SJCRH30 (cell line): ENCODE results near the gene CALML3. TPM values are rescaled to one million over a fixed set of nuclear protein-coding genes. Genes with fewer than 3 reads are reported as not detected.

Source experiments
- DNase-seq, 2 experiments: peaks; one replicate each; pipeline ENCODE4 v3.0.0-alpha.2; 2015 to 2020
- H3K27ac ChIP-seq: fragments of 250-450 bp; sonication (Bioruptor Pico); 2 replicates; pipeline ENCODE4 v1.5.1; 2020; ENCODE audit warnings: mild to moderate bottlenecking, moderate library complexity
- H3K27me3 ChIP-seq: fragments of 250-450 bp; sonication (Bioruptor Pico); 2 replicates; pipeline ENCODE4 v1.5.1; 2020; ENCODE audit warnings: mild to moderate bottlenecking, moderate library complexity
- H3K36me3 ChIP-seq: fragments of 250-450 bp; sonication (Bioruptor Pico); 2 replicates; pipeline ENCODE4 v1.5.1; 2020; ENCODE audit warnings: mild to moderate bottlenecking, moderate library complexity
- H3K4me1 ChIP-seq: fragments of 250-450 bp; sonication (Bioruptor Pico); 2 replicates; pipeline ENCODE4 v1.5.1; 2020; ENCODE audit warnings: mild to moderate bottlenecking, moderate library complexity
- H3K4me3 ChIP-seq: fragments of 250-450 bp; sonication (Bioruptor Pico); 2 replicates; pipeline ENCODE4 v1.5.1; 2020; ENCODE audit warnings: mild to moderate bottlenecking, moderate library complexity
- H3K9me3 ChIP-seq: fragments of 250-450 bp; sonication (Bioruptor Pico); replicated peaks from 2 replicates; pipeline ENCODE4 v1.5.1; 2020; ENCODE audit warnings: mild to moderate bottlenecking, moderate library complexity
- total RNA-seq: library from RNA; depleted of rRNA; stranded (reverse); fragments of >200 nt; shearing (Covaris generic); gene quantifications from 2 replicates; pipeline ENCODE4 v1.2.3, GENCODE V29; 2014

CALML3 gene
- total RNA-seq, 1 experiment from 2014 or later: not detected

DNA sequence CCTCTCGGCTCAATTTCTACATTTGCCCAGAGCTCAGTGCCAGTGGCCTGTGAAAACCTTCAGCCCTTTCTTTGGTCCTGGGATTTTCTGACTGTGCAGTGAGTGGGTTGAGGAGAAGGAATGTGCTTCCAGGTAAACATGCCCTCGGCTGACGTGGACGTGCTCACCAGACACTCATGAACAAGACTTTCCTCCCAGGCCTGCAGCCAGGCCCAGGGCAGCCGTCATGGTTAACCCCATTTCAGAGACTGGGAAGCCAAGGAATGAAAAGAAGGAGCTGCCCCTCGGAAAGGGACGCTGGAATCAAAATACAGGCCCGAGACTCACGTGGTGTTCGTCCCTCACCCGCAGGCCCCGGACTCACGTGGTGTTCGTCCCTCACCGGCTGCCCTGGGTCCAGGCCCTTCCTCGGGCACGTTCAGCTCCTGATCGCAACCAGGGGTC, 16.6 kb upstream of the CALML3 start:
- Histone ChIP-seq H3K9me3 (no peaks in the 10 kb centered on the region), H3K27ac (no peak overlapping the region), H3K4me1 (no peaks in the 10 kb centered on the region), H3K4me3 (no peak overlapping the region), H3K27me3 (no peaks in the 10 kb centered on the region), H3K36me3 (no peaks in the 10 kb centered on the region)
- DNase-seq: no peak

DNA sequence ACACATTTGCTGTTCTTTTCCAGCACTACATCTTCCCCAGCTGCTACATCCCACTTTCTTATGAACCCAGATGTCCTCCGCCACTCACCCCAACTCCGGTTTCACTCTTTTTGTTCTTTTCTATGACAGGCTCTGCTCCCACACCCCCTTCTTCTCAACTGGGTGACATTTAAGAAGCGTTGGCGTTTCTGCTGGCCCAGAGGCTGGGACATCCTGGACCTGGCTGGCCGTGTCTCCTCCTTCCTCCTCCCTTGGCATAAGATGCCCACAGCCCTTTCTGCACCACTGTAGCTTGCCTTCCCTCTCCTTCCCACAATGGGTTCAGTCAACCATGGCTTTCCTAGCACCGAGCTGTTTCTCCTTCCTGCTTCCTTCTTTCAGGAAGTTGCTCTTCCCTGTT, 16.0 kb upstream of the CALML3 start:
- Histone ChIP-seq H3K27me3 (no peaks in the 10 kb centered on the region), H3K36me3 (no peaks in the 10 kb centered on the region), H3K4me3 (no peak overlapping the region), H3K9me3 (no peaks in the 10 kb centered on the region), H3K4me1 (no peaks in the 10 kb centered on the region), H3K27ac (no peak overlapping the region)
- no peak for DNase-seq

DNA sequence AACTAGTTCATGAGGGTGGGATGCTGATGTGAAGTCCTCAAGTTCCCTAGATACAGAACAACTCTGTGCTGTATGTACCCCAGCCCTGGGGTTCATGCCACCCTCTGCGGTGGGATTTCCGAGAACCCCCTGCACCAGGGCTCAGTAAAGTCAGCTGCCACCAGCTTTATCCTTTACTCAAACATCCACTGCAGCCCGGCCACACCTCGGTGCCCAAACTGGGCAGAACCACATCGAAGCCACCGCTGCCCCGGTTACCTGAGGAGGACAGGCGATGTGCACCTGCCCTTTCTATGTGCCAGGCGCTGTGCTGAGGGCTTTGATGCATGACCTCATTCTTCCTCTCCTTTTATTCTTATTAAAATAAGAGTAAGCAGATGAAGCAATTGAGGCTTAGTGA, 15.5 kb upstream of the CALML3 start:
- H3K36me3 ChIP-seq: no peaks in the 10 kb centered on the region
- no peak overlapping the region for H3K27ac ChIP-seq
- H3K9me3 ChIP-seq: no peaks in the 10 kb centered on the region
- H3K4me3 ChIP-seq: no peak overlapping the region
- no peaks in the 10 kb centered on the region for H3K27me3 ChIP-seq
- no peak for DNase-seq
- H3K4me1 ChIP-seq: no peaks in the 10 kb centered on the region

DNA sequence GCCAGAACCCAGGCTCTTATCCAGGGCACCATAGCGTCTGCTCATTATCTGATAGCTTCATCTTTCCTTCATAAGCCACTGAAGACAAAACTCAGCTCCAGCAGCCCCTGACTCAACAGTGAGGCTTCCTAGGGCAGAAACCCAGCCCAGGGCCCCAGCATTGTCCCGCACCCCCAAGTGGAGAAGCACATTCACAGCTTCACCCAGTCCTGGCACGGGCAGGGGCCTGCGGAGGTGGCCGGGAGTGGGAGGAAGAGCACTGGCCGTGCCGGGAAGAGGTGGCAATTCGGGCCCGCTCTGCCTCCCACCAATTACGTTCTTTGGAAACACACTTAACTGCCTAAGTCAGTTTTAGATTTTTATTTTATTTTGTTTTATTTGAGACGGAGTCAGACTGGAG, 15.1 kb upstream of the CALML3 start:
- H3K36me3 ChIP-seq: no peaks in the 10 kb centered on the region
- no peaks in the 10 kb centered on the region for H3K4me1 ChIP-seq
- no peaks in the 10 kb centered on the region for H3K27me3 ChIP-seq
- H3K27ac ChIP-seq: no peak overlapping the region
- no peak overlapping the region for H3K4me3 ChIP-seq
- no peak for DNase-seq
- no peaks in the 10 kb centered on the region for H3K9me3 ChIP-seq

DNA sequence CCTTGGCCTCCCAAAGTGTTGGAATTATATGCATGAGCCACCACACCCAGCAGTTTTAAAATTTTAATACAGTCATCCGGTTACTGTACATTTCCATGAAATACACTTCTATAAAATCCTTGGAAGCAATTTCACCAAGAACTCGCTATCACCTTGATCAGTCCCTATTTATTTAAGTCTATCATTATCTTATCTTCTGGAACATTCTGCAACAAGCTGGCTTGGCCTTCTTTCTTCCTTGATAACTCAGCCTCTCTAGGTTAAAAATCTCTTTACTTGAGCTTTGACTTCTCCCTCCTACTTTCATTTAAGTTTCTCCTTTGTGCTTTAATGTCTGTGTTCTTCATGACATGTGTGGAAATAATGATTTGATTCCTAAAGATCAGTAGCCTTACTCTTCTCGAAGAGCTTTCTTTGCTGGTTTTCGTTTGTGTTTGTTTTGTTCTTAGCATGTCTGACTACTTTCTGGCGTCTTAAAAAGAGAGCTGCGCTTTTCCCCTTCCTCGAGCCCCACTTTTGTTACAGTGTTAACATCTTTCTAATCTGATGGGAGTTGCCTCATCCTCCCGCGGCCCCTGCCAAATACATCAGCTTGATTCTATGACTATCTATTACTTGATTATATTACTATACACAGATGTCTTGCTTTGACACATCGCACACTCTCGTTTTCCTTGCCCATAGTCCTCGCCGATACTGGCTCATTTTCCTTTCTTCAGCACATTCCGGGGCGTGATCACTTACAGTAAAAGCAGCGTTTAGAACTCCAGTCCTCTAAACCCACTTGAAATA, 14.3 kb upstream of the CALML3 start:
- no peak overlapping the region for H3K4me3 ChIP-seq
- DNase-seq: no peak
- H3K9me3 ChIP-seq: no peaks in the 10 kb centered on the region
- no peaks in the 10 kb centered on the region for H3K27me3 ChIP-seq
- no peaks in the 10 kb centered on the region for H3K4me1 ChIP-seq
- no peaks in the 10 kb centered on the region for H3K36me3 ChIP-seq
- no peak overlapping the region for H3K27ac ChIP-seq

DNA sequence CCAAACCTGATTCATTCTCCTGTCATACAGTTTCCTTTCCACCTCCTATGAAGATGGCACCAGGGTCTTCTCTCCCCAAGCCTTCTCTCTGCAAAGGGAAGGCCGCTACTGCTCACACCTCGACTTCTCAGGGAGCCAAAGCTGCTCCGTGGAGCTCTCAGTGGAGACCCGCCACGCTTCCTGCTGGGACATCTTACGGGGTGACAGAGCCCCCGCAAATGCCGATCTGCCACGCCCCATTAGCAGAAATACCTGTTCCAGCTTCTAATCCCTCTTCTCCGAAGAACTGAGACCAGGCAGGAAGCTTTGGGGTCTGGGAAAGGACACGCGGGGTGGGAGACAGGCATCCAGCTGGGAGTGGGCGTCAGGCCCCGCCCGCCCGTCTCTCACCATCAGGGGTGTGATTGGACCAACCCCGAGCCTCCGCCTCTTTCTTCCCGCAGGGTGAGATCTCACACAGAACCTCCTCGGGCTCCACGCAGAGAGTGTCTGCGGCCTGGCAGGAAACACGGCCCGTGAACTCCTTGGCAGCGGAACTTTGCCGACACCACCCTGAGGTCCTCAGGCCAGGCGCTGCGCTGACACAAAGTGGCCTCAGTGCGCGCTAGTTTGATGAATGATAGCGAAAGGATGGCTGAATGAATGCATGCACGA, 13.4 kb upstream of the CALML3 start:
- H3K27me3 ChIP-seq: no peaks in the 10 kb centered on the region
- no peak overlapping the region for H3K4me3 ChIP-seq
- no peak for DNase-seq
- H3K4me1 ChIP-seq: no peaks in the 10 kb centered on the region
- H3K27ac ChIP-seq: no peak overlapping the region
- H3K9me3 ChIP-seq: no peaks in the 10 kb centered on the region
- no peaks in the 10 kb centered on the region for H3K36me3 ChIP-seq

DNA sequence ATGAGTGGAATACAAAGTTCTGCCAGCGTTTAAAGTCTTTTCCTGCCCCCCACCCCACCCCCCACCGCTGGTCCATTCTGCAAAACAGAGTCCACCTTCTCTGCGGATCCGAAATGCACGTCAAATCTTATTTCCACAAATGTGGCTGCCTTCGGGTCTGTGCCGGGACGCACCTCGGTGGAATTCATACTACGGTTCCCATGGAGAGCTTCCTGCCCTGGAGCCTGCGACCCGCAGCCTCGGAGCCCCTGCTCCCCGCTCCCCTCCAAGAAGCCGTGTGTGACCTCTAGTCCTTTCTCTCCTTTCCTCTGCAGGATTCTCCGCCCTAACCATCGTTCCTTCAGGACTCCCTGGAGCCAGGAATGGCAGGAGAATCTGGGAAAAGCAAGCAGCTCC, 12.9 kb upstream of the CALML3 start:
- no peaks in the 10 kb centered on the region for H3K4me1 ChIP-seq
- no peak for DNase-seq
- no peak overlapping the region for H3K27ac ChIP-seq
- no peaks in the 10 kb centered on the region for H3K36me3 ChIP-seq
- H3K9me3 ChIP-seq: no peaks in the 10 kb centered on the region
- H3K4me3 ChIP-seq: no peak overlapping the region
- H3K27me3 ChIP-seq: no peaks in the 10 kb centered on the region

DNA sequence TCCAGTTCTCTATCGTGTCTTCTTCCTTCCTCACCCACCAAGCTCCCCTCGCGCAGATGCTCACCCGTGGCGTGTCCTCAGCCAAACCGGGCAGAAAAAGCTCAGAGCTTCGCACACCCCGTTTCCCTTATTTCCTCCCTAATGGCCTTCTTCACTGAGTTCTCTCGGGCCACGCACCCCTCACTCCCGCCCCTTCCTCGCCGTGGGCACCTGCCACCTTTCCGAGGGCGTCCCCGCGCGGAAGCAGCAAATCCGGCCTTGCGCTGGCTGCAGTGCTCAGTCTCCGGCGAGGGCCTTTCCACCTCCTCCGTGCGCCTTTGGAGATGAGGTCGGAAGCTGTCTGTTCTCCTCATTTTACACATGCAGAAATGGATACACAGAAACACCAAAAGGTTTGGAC, 12.4 kb upstream of the CALML3 start:
- H3K27me3 ChIP-seq: no peaks in the 10 kb centered on the region
- DNase-seq: no peak
- no peaks in the 10 kb centered on the region for H3K36me3 ChIP-seq
- H3K27ac ChIP-seq: no peak overlapping the region
- H3K9me3 ChIP-seq: no peaks in the 10 kb centered on the region
- H3K4me1 ChIP-seq: no peaks in the 10 kb centered on the region
- no peak overlapping the region for H3K4me3 ChIP-seq

DNA sequence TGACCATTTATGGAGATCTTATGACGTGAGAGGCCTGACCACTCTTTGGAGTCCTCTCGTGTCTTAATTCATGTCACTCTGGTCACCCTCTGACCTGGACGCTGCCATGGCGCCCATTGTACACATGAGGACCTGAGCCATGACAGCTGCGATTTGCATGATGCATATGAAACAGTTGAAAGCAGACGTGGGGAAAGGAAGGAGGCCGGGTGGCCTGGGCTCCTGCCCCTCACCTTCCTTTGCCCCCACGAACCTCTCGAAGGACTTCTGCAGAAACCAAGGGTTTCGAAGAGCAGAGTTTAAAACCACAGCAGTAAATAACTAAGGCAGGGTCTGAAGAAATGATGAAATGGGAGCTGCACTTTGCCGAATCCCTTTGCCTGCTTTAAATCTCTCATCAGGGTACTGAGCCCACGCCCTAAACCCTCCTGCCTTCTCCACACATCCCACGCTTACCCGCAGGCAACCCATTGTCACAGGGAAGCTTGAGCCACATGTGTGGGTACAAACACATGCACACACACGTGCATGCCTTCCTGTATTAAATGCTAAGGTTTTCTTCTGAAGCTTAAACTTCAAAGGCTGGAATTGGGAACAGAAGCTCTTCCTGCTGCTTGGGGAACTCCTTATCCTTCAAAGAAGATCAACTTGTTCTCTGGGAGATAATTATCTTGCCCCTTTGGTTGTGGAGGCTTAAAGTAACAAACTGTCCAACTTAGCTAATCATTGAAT, 11.7 kb upstream of the CALML3 start:
- no peak for DNase-seq
- H3K4me1 ChIP-seq: no peaks in the 10 kb centered on the region
- H3K4me3 ChIP-seq: no peak overlapping the region

DNA sequence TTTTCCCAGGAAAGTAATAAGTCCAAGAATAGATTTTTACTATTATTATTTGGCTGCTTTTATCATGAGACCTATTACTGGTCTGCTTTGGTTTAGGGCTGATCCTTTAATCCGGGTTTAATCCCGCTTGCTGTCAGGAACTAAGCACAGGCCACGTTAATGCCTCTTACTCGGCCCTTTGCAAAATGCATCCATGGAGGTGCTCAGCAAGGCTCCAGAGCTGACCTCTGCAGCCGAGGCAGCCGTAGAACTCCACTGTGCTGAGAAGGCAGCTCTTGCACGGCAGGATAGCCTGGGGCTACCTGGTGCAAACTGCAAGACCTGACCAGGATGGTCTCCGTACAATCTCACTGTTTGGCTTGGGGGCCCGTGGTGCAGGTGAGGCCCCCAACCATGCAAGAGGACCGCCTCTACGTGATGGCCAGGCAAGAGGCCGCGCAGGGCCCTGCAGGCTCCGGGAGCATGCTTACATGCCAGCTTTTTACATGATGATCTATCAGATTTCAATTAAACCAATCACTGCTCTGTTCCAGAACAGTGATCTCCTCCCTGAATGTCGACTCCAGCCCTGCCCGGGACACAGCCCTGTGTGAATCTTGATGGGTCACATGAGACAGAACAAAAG, 10.4 kb upstream of the CALML3 start:
- H3K4me3 ChIP-seq: no peak overlapping the region
- no peak overlapping the region for H3K27ac ChIP-seq
- H3K36me3 ChIP-seq: no peaks in the 10 kb centered on the region
- no peaks in the 10 kb centered on the region for H3K27me3 ChIP-seq
- no peak for DNase-seq
- no peaks in the 10 kb centered on the region for H3K9me3 ChIP-seq
- H3K4me1 ChIP-seq: no peaks in the 10 kb centered on the region

More for the DNA sequence above, 11.7 kb upstream of the CALML3 start:
- Histone ChIP-seq H3K36me3 (no peaks in the 10 kb centered on the region), H3K27ac (no peak overlapping the region), H3K9me3 (no peaks in the 10 kb centered on the region), H3K27me3 (no peaks in the 10 kb centered on the region)

DNA sequence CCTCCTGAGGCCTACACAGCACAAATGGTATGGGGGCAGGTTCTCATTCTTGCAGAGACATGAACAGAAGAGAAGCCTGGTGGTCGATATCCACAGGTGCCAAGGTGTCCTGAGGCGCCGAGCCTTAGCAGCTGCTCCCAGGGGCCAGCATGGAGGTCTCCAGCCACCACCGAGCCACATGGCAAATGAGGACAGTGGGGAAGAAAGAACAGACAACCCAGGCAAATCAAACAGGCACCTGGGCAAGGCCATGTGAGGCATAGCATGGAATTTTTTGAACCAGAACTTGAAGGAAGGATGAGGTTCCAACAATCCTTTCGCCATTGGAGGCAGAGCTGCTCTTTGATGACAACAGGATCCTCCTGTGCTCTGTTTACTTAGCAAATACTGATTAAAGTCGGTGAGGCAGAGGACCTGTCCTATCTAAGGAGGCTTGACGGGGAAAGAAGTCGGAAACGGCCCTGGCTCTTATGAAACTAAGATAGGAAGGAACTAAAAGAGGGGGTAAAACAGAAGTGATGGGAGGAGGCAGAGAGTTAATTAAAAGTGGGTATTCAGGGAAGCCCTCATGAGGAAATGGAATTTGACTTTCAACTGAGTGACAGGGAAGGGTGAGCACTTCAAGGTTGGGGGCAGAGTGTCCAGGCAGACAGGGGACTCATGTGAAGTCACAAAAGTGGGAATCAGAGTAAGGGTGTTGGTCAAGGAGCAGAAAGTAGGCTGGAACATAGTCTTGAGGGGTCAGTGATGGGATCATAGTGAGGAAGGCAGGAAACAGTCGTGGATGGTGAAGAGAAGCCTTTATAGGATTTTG, 8.6 kb upstream of the CALML3 start:
- no peaks in the 10 kb centered on the region for H3K27me3 ChIP-seq
- no peak overlapping the region for H3K4me3 ChIP-seq
- no peaks in the 10 kb centered on the region for H3K9me3 ChIP-seq

DNA sequence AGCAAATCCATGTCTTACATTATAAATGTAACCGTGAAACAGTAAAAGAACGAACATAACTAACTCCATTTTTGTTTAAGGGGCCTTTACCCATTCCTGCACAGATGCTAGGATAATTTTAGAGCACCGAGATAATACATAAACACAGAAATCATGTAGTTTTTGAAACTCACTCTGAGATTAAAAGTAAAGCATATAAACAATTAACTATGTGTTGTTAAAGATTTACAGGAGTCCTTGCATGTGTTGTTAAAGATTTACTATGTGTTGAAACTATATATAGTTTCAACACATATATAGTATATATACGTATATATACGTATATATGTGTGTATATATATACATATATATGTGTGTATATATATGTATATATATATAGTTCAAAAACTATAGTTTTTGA, 7.2 kb upstream of the CALML3 start:
- Histone ChIP-seq H3K4me3 (no peak overlapping the region), H3K36me3 (no peaks in the 10 kb centered on the region), H3K27me3 (no peaks in the 10 kb centered on the region), H3K4me1 (no peaks in the 10 kb centered on the region), H3K9me3 (no peaks in the 10 kb centered on the region), H3K27ac (no peak overlapping the region)
- DNase-seq: no peak

More for the DNA sequence above, 8.6 kb upstream of the CALML3 start:
- Histone ChIP-seq H3K36me3 (no peaks in the 10 kb centered on the region), H3K27ac (no peak overlapping the region), H3K4me1 (no peaks in the 10 kb centered on the region)
- no peak for DNase-seq

DNA sequence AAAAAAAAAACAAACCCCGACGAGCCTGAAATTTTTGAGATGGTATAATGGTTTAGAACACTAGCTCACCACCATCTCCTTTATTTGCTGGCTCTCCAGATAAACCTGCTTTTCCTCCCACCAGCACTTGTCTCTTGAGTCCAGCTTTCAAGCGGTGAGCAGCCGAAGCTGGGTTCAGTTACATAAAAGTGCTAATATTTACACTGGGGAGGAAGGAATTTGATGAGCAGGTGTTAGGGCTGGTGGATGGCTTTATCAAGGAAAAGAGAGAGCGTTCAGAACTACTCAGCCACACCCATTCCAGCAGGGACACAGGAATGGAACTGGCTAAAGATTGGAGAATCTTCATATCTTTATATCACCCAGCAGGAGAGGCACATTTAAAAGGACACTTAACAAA, 6.6 kb upstream of the CALML3 start:
- Histone ChIP-seq H3K9me3 (no peaks in the 10 kb centered on the region), H3K4me1 (no peaks in the 10 kb centered on the region), H3K4me3 (no peak overlapping the region), H3K27ac (no peak overlapping the region), H3K36me3 (no peaks in the 10 kb centered on the region), H3K27me3 (no peaks in the 10 kb centered on the region)
- peak; percentile 22 to 56 for DNase-seq

DNA sequence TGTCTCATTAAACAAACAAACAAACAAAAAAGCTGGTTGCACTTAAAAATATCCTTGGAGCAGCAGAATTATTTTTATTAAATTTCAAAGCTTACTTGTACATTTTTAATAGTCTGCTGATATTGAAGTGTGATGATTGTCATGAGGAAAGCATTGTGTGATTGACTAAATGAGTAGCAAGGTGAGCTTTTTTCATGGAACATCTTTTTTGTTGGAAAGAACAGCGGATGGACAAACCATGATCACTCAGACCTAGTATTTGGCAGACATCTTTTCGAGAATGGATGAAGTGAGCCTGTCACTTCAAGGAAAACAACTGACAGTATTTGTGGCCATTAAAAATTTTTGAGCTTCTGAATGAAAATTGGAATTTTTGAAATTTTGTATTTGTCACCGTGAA, 5.7 kb upstream of the CALML3 start:
- Histone ChIP-seq H3K27ac (no peak overlapping the region), H3K4me1 (no peaks in the 10 kb centered on the region), H3K36me3 (no peaks in the 10 kb centered on the region), H3K9me3 (no peaks in the 10 kb centered on the region), H3K27me3 (no peaks in the 10 kb centered on the region), H3K4me3 (no peak overlapping the region)
- no peak for DNase-seq
